Activated CD8-positive, alpha-beta T cell treated with anti-CD3 and anti-CD28 coated beads for 36 hours (primary cell): ENCODE measurements around the gene CLDN3. TPM values are rescaled to one million over a fixed set of nuclear protein-coding genes. Genes with fewer than 3 reads are reported as not detected.

Experiments
- ATAC-seq: fragments of 200-7000 bp; cut with Tn5 transposase; one replicate; pipeline ENCODE4 v1.10.0; 2021; ENCODE audit warnings: mild to moderate bottlenecking, moderate library complexity
- CTCF ChIA-PET: fragments of 350-600 bp; sonication (Branson Sonifier 250); formaldehyde crosslinking; loops from one replicate; lab custom pipeline; 2021; ENCODE audit warnings: antibody characterized with exemption; lab: Charles Lee
- POLR2A ChIA-PET: fragments of 350-600 bp; sonication (Branson Sonifier 250); formaldehyde crosslinking; loops from one replicate; lab custom pipeline; 2021; ENCODE audit warnings: antibody characterized with exemption; lab: Charles Lee
- DNase-seq: peaks from one replicate; pipeline ENCODE4 v3.0.0-alpha.2; 2020
- H3K27ac Mint-ChIP-seq: one replicate; pipeline ENCODE4 v1.8.0; 2021; ENCODE audit warnings: mild to moderate bottlenecking, mixed read lengths
- H3K27me3 Mint-ChIP-seq: one replicate; pipeline ENCODE4 v1.8.0; 2021; ENCODE audit warnings: mixed read lengths
- H3K36me3 Mint-ChIP-seq: one replicate; pipeline ENCODE4 v1.8.0; 2021; ENCODE audit warnings: low read depth, mixed read lengths
- H3K4me1 Mint-ChIP-seq: one replicate; pipeline ENCODE4 v1.8.0; 2021; ENCODE audit warnings: low read depth, mixed read lengths
- H3K4me3 Mint-ChIP-seq: one replicate; pipeline ENCODE4 v1.8.0; 2021; ENCODE audit warnings: mild to moderate bottlenecking, moderate library complexity, mixed read lengths
- H3K9me3 Mint-ChIP-seq: one replicate; pipeline ENCODE4 v1.8.0; 2021; ENCODE audit warnings: mixed read lengths
- CTCF ChIP-seq: fragments of 200-600 bp; IDR thresholded peaks from one replicate; pipeline ENCODE4 v1.8.0; 2022; ENCODE audit warnings: antibody characterized with exemption, mild to moderate bottlenecking
- intact Hi-C: fragments of 100-400 bp; cut with micrococcal nuclease; formaldehyde crosslinking; loops from one replicate; pipeline ENCODE4 v1.10.0; 2022
- total RNA-seq, 2 experiments: library from RNA; stranded (reverse); gene quantifications; one replicate each; pipeline ENCODE4 v1.2.3, GENCODE V29; 2021

The CLDN3 gene
- total RNA-seq, 2 experiments from 2014 or later: not detected

GRCh38 chr7:73770860-73771670 lies 995 bp upstream of the CLDN3 start:
- TF ChIP-seq CTCF: no peak
- H3K27ac Mint-ChIP-seq: no peak overlapping the region
- no peaks in the 10 kb centered on the region for H3K9me3 Mint-ChIP-seq
- H3K27me3 Mint-ChIP-seq: peaks cover 36% of the 10 kb centered on the region
- no peak for ATAC-seq
- POLR2A ChIA-PET: interaction anchor here (0.6 kb wide), 1 partner anchor 522 kb away, joined by 3 read pairs; no protein-coding TSS in a partner anchor
- CTCF ChIA-PET: no interaction called here
- no peaks in the 10 kb centered on the region for H3K36me3 Mint-ChIP-seq
- DNase-seq: no peak
- intact Hi-C loops: no loop called here
- peaks cover 6% of the 10 kb centered on the region for H3K4me1 Mint-ChIP-seq
- no peak overlapping the region for H3K4me3 Mint-ChIP-seq

DNA sequence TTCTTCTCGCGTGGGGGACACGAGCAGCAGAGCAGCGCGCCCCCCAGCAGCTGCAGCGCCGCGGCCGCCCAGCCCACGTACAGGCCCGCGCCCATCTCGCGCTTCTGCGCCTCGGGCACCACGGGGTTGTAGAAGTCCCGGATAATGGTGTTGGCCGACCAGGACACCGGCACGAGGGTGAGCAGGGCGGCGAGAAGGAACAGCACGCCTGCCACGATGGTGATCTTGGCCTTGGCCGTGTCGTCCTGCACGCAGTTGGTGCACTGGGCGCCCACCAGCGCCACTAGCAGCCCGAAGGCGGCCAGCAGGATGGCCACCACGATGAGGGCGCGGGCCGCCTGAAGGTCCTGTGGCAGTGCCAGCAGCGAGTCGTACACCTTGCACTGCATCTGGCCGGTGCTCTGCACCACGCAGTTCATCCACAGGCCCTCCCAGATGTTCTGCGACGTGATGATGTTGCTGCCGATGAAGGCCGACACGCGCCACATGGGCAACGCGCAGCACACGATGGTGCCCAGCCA lies 529 bp downstream of the CLDN3 start:
- no peak for ATAC-seq
- H3K36me3 Mint-ChIP-seq: no peaks in the 10 kb centered on the region
- no peak overlapping the region for H3K4me3 Mint-ChIP-seq

GRCh38 chr7:73768641-73769480 lies 1.2 kb downstream of the CLDN3 start:
- ChIA-PET CTCF (no interaction called here), POLR2A (no interaction called here)
- Mint-ChIP-seq H3K9me3 (no peaks in the 10 kb centered on the region), H3K4me3 (no peak overlapping the region), H3K36me3 (no peaks in the 10 kb centered on the region), H3K27me3 (peaks cover 36% of the 10 kb centered on the region), H3K27ac (no peak overlapping the region), H3K4me1 (peaks cover 6% of the 10 kb centered on the region)
- DNase-seq (no peak), ATAC-seq (no peak)
- intact Hi-C loops: no loop called here
- no peak for TF ChIP-seq CTCF

More for the DNA sequence above, 529 bp downstream of the CLDN3 start:
- ChIA-PET POLR2A (no interaction called here), CTCF (no interaction called here)
- Mint-ChIP-seq H3K9me3 (no peaks in the 10 kb centered on the region), H3K27me3 (peaks cover 36% of the 10 kb centered on the region), H3K27ac (no peak overlapping the region), H3K4me1 (peaks cover 6% of the 10 kb centered on the region)
- TF ChIP-seq CTCF: no peak
- DNase-seq: no peak
- intact Hi-C loops: no loop called here

DNA sequence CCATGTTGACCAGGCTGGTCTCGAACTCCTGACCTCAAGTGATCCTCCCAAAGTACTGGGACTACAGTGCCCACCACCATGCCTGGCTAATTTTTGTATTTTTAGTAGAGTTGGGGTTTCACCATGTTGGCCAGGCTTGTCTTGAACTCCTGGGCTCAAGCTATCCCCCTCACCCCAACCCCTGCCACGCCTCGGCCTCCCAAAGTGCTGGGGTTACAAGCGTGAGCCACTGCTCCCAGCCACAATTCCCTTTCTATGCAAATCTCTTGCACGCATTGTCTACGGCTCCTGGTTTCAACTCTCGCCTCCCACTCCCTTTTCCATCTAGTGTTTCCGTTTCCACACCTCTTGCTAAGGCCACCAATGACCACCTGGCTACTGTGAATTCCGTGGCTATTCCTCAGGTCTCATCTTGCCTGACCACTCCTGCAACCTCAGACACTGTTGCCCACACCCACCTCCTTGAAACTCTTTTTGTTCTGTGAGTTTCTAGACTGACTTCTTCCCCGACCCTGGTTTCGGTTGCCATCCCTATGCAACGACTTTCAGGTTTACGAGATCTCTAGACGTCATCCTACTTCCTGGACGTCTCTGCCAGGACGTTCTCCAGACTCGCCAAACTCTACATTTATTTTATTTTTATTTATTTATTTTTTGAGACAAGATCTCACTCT lies 3.4 kb downstream of the CLDN3 start:
- H3K27me3 Mint-ChIP-seq: peaks cover 31% of the 10 kb centered on the region
- H3K9me3 Mint-ChIP-seq: no peaks in the 10 kb centered on the region
- no peak overlapping the region for H3K27ac Mint-ChIP-seq
- H3K4me1 Mint-ChIP-seq: peaks cover 6% of the 10 kb centered on the region
- TF ChIP-seq CTCF: no peak
- DNase-seq (no peak), ATAC-seq (no peak)
- intact Hi-C loops: no loop called here
- ChIA-PET CTCF (no interaction called here), POLR2A (no interaction called here)
- H3K36me3 Mint-ChIP-seq: no peaks in the 10 kb centered on the region
- H3K4me3 Mint-ChIP-seq: no peak overlapping the region
